ENCODE measurements around the gene SEMA5A.

The SEMA5A gene

DNA sequence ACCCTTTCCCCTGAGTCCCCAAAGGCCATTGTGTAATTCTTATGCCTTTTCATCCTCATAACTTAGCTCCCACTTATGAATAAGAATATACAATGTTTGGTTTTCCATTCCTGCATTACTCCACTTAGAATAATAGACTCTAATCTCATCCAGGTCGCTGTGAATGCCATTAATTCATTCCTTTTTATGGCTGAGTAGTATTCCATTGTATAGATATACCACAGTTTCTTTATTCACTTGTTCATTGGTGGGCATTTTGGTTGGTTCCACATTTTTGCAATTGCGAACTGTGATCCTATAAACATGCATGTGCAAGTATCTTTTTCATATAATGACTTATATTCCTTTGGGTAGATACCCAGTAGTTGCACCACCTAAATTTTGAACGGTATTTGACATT is 101.5 kb downstream of the SEMA5A start:
- no peak for TF ChIP-seq CTCF (IDR thresholded peaks at IDR 0.05; ENCODE audit: insufficient read depth, missing control alignments)

DNA sequence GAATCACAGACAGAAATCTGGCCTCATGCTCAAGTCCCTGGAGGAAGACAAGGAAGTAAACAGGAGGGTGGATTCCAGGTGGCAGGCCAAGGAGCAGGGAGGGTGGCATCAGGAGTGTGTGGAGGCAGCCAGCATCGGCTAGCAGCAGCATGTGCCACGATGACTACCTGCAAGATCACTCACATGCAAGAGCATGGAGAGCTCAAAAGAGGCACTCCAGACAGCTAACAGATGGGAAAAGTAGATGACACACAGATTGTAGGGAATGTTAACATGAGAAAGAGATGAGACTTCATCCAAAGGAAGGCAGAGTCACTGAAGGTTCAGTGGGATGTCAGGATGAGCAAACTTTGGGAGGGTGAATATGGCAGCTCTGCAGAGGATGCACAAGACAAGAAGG is 104.3 kb downstream of the SEMA5A start:
- FAIRE-seq, result no peak
- TF ChIP-seq CTCF (IDR thresholded peaks at IDR 0.05; ENCODE audit: insufficient read depth, missing control alignments), result no peak
- no peak for DNase-seq (ENCODE audit: insufficient read length, low spot score)

More for the DNA sequence above, 101.5 kb downstream of the SEMA5A start:
- no peak for DNase-seq (ENCODE audit: insufficient read length, low spot score)
- FAIRE-seq, result no peak

GRCh38 chr5:9440517-9440916 is 105.4 kb downstream of the SEMA5A start:
- no peak for TF ChIP-seq CTCF (IDR thresholded peaks at IDR 0.05; ENCODE audit: insufficient read depth, missing control alignments)
- DNase-seq (ENCODE audit: insufficient read length, low spot score), result no peak
- no peak for FAIRE-seq

- no peak for FAIRE-seq
- no peak for TF ChIP-seq CTCF (IDR thresholded peaks at IDR 0.05; ENCODE audit: insufficient read depth, missing control alignments)
- DNase-seq (ENCODE audit: insufficient read length, low spot score), result no peak
Measured at GRCh38 chr5:9439531-9440292, 106.2 kb downstream of the SEMA5A start.

- no peak for TF ChIP-seq CTCF (IDR thresholded peaks at IDR 0.05; ENCODE audit: insufficient read depth, missing control alignments)
- no peak for DNase-seq (ENCODE audit: insufficient read length, low spot score)
- no peak for FAIRE-seq
Measured at GRCh38 chr5:9438596-9439354, 107.1 kb downstream of the SEMA5A start.

GRCh38 chr5:9437741-9438240 is 108.1 kb downstream of the SEMA5A start:
- FAIRE-seq, result no peak
- DNase-seq (ENCODE audit: insufficient read length, low spot score), result no peak
- no peak for TF ChIP-seq CTCF (IDR thresholded peaks at IDR 0.05; ENCODE audit: insufficient read depth, missing control alignments)

Measured in D721Med (cell line).